GM19240 (cell line): Measurements from ENCODE around the gene SMC3.
"Not testable (repeated sequence)": the region's sequence is repeated elsewhere in the genome, so short reads cannot be mapped to it uniquely, and the experiment has no call there.

Experiments used
- DNase-seq: peaks from one replicate; pipeline ENCODE4 v3.0.0; 2011; ENCODE audit warnings: low spot score; ENCODE audit not compliant: insufficient read length

The SMC3 gene

GRCh38 chr10:110567201-110568054 lies at the start of gene SMC3:
TSS of gene SMC3 (plus strand) at chr10:110567695. CDS start at chr10:110567817, 122 bp downstream.
- peak; percentile 65 for DNase-seq

- no peak for DNase-seq
Observed at GRCh38 chr10:110522365-110522988, 45.0 kb upstream of the SMC3 start.

GRCh38 chr10:110523736-110524135 lies 43.8 kb upstream of the SMC3 start:
- DNase-seq: no peak

- DNase-seq: no peak
Observed at GRCh38 chr10:110524179-110524858, 43.2 kb upstream of the SMC3 start.

- no peak for DNase-seq
Observed at GRCh38 chr10:110524859-110525232, 42.6 kb upstream of the SMC3 start.

GRCh38 chr10:110525349-110526260 lies 41.9 kb upstream of the SMC3 start:
- DNase-seq: no peak

- DNase-seq: no peak
Observed at GRCh38 chr10:110527731-110528171, 39.7 kb upstream of the SMC3 start.

GRCh38 chr10:110528224-110528996 lies 39.1 kb upstream of the SMC3 start:
- DNase-seq: no peak

- DNase-seq: not testable (repeated sequence)
Observed at GRCh38 chr10:110528997-110529524, 38.4 kb upstream of the SMC3 start.

- DNase-seq: no peak
Observed at GRCh38 chr10:110529596-110530011, 37.9 kb upstream of the SMC3 start.

- no peak for DNase-seq
Observed at GRCh38 chr10:110530131-110530831, 37.2 kb upstream of the SMC3 start.

- no peak for DNase-seq
Observed at GRCh38 chr10:110531687-110532086, 35.8 kb upstream of the SMC3 start.

- DNase-seq: not testable (repeated sequence)
Observed at GRCh38 chr10:110532628-110533027, 34.9 kb upstream of the SMC3 start.

- no peak for DNase-seq
Observed at GRCh38 chr10:110533149-110533548, 34.3 kb upstream of the SMC3 start.

- DNase-seq: no peak
Observed at GRCh38 chr10:110534571-110534970, 32.9 kb upstream of the SMC3 start.

GRCh38 chr10:110535958-110536891 lies 31.3 kb upstream of the SMC3 start:
- DNase-seq: no peak

GRCh38 chr10:110539091-110539490 lies 28.4 kb upstream of the SMC3 start:
- no peak for DNase-seq

GRCh38 chr10:110540031-110540430 lies 27.5 kb upstream of the SMC3 start:
- DNase-seq: no peak
